GM23248 (cell line): ENCODE measurements around the gene CEMP1.

ENCODE experiments used
- EZH2 ChIP-seq: fragments of 200-600 bp; sonication (generic); IDR thresholded peaks from 2 replicates; pipeline ENCODE4 v1.6.1; 2018; ENCODE audit warnings: antibody characterized with exemption, mild to moderate bottlenecking; ENCODE audit not compliant: insufficient read depth, poor library complexity, severe bottlenecking
- EZH2phosphoT487 ChIP-seq: fragments of 200-600 bp; sonication (generic); IDR thresholded peaks from 2 replicates; pipeline ENCODE4 v1.6.1; 2018; ENCODE audit warnings: antibody characterized with exemption, moderate library complexity, mild to moderate bottlenecking, low read depth; ENCODE audit not compliant: insufficient read depth

GRCh38 chr16:2526135-2526534, 5.1 kb downstream of the CEMP1 start:
- TF ChIP-seq EZH2phosphoT487 (no peak), EZH2 (no peak)
